BE2C (cell line): Measurements from ENCODE around the gene POU6F2. TPM values are rescaled to one million over a fixed set of nuclear protein-coding genes. Genes with fewer than 3 reads are reported as not detected.

Source experiments
- DNase-seq: peaks from one replicate; pipeline ENCODE4 v3.0.0-alpha.2; 2020
- H3K27me3 ChIP-seq: fragments of 250-450 bp; sonication (Bioruptor Pico); 2 replicates; pipeline ENCODE4 v1.5.1; 2020; ENCODE audit warnings: mild to moderate bottlenecking
- H3K36me3 ChIP-seq: fragments of 250-450 bp; sonication (Bioruptor Pico); 2 replicates; pipeline ENCODE4 v1.5.1; 2020; ENCODE audit warnings: mild to moderate bottlenecking
- H3K4me1 ChIP-seq: fragments of 250-450 bp; sonication (Bioruptor Pico); 2 replicates; pipeline ENCODE4 v1.5.1; 2020
- H3K4me3 ChIP-seq: 2 replicates; pipeline ENCODE4 v1.5.1; 2011; ENCODE audit warnings: low read depth, low read length
- H3K9me3 ChIP-seq: fragments of 250-450 bp; sonication (Bioruptor Pico); 2 replicates; pipeline ENCODE4 v1.5.1; 2020
- CTCF ChIP-seq: IDR thresholded peaks from 2 replicates; pipeline ENCODE4 v1.5.1; 2012; ENCODE audit warnings: mild to moderate bottlenecking, low read depth, low read length
- polyA plus RNA-seq: library from polyadenylated mRNA; unstranded; fragments of >200 nt; gene quantifications from one replicate; pipeline ENCODE4 v1.2.1, GENCODE V29; 2012; ENCODE audit warnings: low read depth, missing spikeins; ENCODE audit not compliant: insufficient read length, insufficient read depth

The POU6F2 gene
- not detected for polyA plus RNA-seq

- no peak for TF ChIP-seq CTCF
Observed at GRCh38 chr7:38977685-38978084, at the start of gene POU6F2. POU6F2 (plus strand) TSS chr7:38977909; CDS start chr7:38977954, 45 bp downstream.

GRCh38 chr7:38928506-38928905 lies 49.2 kb upstream of the POU6F2 start:
- no peaks in the 10 kb centered on the region for H3K9me3 ChIP-seq
- H3K4me3 ChIP-seq = no peak overlapping the region
- H3K36me3 ChIP-seq = no peaks in the 10 kb centered on the region
- no peak for TF ChIP-seq CTCF
- no peak for DNase-seq
- H3K27me3 ChIP-seq = peaks cover 3% of the 10 kb centered on the region; the same call in 1 of the 2 replicates
- no peaks in the 10 kb centered on the region for H3K4me1 ChIP-seq

More at GRCh38 chr7:38977685-38978084, at the start of gene POU6F2:
- no peak for DNase-seq
- no peaks in the 10 kb centered on the region for H3K9me3 ChIP-seq
- H3K36me3 ChIP-seq = no peaks in the 10 kb centered on the region
- peaks cover 55% of the 10 kb centered on the region for H3K27me3 ChIP-seq
- no peaks in the 10 kb centered on the region for H3K4me1 ChIP-seq
- H3K4me3 ChIP-seq = no peak within 1 kb of the TSS

- Histone ChIP-seq H3K36me3 (no peaks in the 10 kb centered on the region), H3K9me3 (no peaks in the 10 kb centered on the region), H3K4me1 (no peaks in the 10 kb centered on the region), H3K4me3 (no peak overlapping the region), H3K27me3 (peaks cover 3% of the 10 kb centered on the region; the same call in 1 of the 2 replicates)
- DNase-seq = no peak
- no peak for TF ChIP-seq CTCF
Observed at GRCh38 chr7:38929460-38930171, 48.1 kb upstream of the POU6F2 start.

- Histone ChIP-seq H3K4me3 (no peak overlapping the region), H3K9me3 (no peaks in the 10 kb centered on the region)
Observed at GRCh38 chr7:38932509-38933168, 45.1 kb upstream of the POU6F2 start.

GRCh38 chr7:38934051-38934450 lies 43.7 kb upstream of the POU6F2 start:
- no peaks in the 10 kb centered on the region for H3K36me3 ChIP-seq
- no peaks in the 10 kb centered on the region for H3K9me3 ChIP-seq
- H3K4me3 ChIP-seq = no peak overlapping the region
- H3K27me3 ChIP-seq = no peaks in the 10 kb centered on the region; the same call in 1 of the 2 replicates
- no peak for TF ChIP-seq CTCF
- H3K4me1 ChIP-seq = no peaks in the 10 kb centered on the region
- DNase-seq = no peak

More at GRCh38 chr7:38932509-38933168, 45.1 kb upstream of the POU6F2 start:
- no peaks in the 10 kb centered on the region for H3K27me3 ChIP-seq
- no peaks in the 10 kb centered on the region for H3K36me3 ChIP-seq
- DNase-seq = peak; percentile 77
- peak; percentile 98 for TF ChIP-seq CTCF
- no peaks in the 10 kb centered on the region for H3K4me1 ChIP-seq

- no peaks in the 10 kb centered on the region for H3K4me1 ChIP-seq
- no peak for DNase-seq
- H3K4me3 ChIP-seq = no peak overlapping the region
Observed at GRCh38 chr7:38934536-38934935, 43.2 kb upstream of the POU6F2 start.

More at GRCh38 chr7:38934536-38934935, 43.2 kb upstream of the POU6F2 start:
- Histone ChIP-seq H3K9me3 (no peaks in the 10 kb centered on the region), H3K27me3 (no peaks in the 10 kb centered on the region; the same call in 1 of the 2 replicates), H3K36me3 (no peaks in the 10 kb centered on the region)
- TF ChIP-seq CTCF = no peak
